ENCODE data around the gene RBBP8NL. TPM values are rescaled to one million over a fixed set of nuclear protein-coding genes. Genes with fewer than 3 reads are reported as not detected.

Gene RBBP8NL
- total RNA-seq, 1 experiment from 2014 or later: not detected

- H3K4me3 ChIP-seq: no peak overlapping the region
- DNase-seq: no peak
- no peaks in the 10 kb centered on the region for H3K9me3 ChIP-seq
- H3K27me3 ChIP-seq: no peaks in the 10 kb centered on the region
- H3K36me3 ChIP-seq: no peaks in the 10 kb centered on the region
Observed at GRCh38 chr20:62451156-62451767, 23.9 kb upstream of the RBBP8NL start.

DNA sequence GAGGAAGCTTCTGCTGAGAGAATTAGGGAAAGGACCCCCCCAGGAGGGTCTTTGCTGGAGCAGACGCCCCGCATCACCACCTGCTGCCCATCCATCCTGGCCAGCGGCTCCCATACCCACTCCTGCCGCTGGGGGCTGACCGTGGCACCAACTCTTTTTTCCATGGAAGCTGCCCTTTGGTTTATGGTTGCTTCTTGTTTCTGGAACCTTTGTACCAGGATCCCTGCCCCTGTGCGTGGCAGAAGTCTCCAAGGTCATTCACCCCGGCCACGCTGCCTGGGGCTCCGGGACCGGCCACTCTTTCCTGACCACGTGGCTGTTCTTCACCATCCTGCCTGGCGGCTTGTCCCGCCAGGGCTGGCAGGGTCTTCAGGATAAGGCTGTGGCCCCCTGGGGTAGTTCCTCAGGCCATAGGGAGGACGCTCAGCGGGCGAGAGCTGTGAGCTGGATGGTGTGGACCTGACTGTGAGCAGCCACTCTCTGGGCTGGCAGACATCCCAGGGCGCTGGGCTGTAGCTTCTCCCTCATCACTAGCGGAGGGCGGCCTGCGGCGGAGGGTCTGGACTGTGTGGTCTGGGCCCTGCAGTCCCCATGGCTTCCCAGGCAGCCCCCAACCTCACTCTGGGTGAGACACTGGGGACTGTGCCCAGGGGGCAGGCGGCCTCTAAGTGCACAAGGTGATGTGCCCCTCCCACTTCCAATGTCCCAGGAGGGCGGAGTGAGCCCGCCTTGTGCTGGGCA is 22.8 kb upstream of the RBBP8NL start:
- H3K36me3 ChIP-seq: no peaks in the 10 kb centered on the region
- no peaks in the 10 kb centered on the region for H3K27me3 ChIP-seq
- DNase-seq: no peak
- no peak overlapping the region for H3K4me3 ChIP-seq
- H3K9me3 ChIP-seq: no peaks in the 10 kb centered on the region

DNA sequence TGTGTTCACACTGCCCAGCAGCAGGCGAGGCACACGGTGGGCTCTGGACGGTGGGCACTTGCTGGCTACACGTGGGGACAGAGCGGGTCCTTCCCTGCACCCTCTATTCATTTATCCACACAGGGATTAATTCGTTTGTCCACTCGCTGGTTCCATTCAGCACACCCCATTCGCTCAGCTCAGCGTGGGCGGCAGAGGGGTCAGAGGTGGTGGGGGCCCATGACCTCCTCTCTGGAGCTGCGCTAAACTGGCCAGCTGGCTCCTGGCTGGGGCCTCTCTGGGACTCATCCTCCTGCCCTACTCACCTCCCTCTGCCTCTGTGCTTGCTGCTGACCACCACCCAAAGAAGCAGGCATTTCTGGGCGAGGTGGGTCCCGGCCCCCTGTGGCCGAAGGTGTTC is 21.4 kb upstream of the RBBP8NL start:
- DNase-seq: no peak
- H3K36me3 ChIP-seq: no peaks in the 10 kb centered on the region
- no peak overlapping the region for H3K4me3 ChIP-seq
- H3K27me3 ChIP-seq: no peaks in the 10 kb centered on the region
- H3K9me3 ChIP-seq: no peaks in the 10 kb centered on the region

DNA sequence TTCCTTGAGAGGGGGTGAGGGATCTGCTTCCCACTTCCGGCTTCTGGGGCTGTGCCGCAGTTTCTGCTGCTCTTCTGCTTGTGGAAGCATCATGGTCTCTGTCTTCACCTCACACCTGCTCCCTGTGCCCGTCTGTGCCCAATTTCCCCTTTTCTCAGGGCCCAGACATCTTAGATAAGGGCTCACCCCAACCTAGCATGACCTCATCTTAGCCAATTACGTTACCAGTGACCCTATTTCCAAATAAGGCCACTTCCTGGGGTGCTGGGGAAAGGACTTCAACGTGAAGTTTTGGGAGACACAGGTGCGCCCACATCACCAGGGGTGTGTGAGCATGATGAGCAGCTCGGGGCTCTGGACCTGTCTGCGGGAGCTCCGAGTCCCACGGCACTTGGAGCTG is 20.7 kb upstream of the RBBP8NL start:
- no peak for DNase-seq
- H3K36me3 ChIP-seq: no peaks in the 10 kb centered on the region
- H3K4me3 ChIP-seq: no peak overlapping the region
- no peaks in the 10 kb centered on the region for H3K9me3 ChIP-seq
- H3K27me3 ChIP-seq: no peaks in the 10 kb centered on the region

- H3K36me3 ChIP-seq: no peaks in the 10 kb centered on the region
- no peak overlapping the region for H3K4me3 ChIP-seq
- H3K27me3 ChIP-seq: no peaks in the 10 kb centered on the region
- DNase-seq: no peak
- no peaks in the 10 kb centered on the region for H3K9me3 ChIP-seq
Observed at GRCh38 chr20:62446888-62447869, 19.8 kb upstream of the RBBP8NL start.

DNA sequence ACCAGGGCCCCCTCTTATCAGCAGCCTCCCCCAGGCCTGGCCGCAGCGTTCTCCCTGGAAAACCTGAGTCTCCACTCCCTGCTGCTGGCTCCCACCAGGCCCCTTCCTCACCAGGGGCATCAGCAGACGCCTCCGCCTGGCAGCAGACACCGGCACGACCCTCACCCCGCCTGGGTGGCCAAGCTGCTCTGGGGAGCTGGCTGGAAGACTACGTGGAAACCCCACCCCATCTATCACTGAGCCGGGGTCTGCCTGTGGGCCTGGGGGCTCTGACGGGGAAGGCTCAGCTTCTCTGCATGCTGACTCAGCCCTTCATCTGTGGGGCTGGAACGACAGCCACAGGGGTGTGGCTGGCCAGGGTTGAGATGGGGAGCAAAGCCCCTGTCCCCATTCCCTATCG is 19.1 kb upstream of the RBBP8NL start:
- Histone ChIP-seq H3K4me3 (no peak overlapping the region), H3K36me3 (no peaks in the 10 kb centered on the region), H3K9me3 (no peaks in the 10 kb centered on the region), H3K27me3 (no peaks in the 10 kb centered on the region)
- no peak for DNase-seq

- DNase-seq: no peak
- no peak overlapping the region for H3K4me3 ChIP-seq
- H3K9me3 ChIP-seq: no peaks in the 10 kb centered on the region
- no peaks in the 10 kb centered on the region for H3K27me3 ChIP-seq
- H3K36me3 ChIP-seq: no peaks in the 10 kb centered on the region
Observed at GRCh38 chr20:62445553-62446340, 18.4 kb upstream of the RBBP8NL start.

DNA sequence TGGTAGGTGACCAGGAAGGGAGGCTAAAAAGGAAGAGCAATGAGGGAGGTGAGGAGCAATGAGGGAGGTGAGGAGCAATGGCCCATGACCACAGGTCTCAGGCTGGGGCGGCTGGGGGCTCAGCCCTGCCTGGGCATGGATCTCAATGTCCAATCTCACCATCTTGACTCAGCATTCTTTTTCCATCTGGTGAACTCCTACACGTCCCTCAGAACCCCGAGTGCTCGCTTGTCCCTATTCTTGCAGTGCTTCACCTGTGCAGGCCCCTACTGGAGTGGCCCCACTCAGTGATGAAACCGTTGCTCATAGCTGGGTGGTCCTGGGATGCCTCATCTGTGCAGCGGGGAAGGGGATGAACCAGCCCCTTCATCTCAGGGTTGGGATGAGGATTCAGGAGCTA is 16.9 kb upstream of the RBBP8NL start:
- no peak for DNase-seq
- no peaks in the 10 kb centered on the region for H3K9me3 ChIP-seq
- H3K4me3 ChIP-seq: no peak overlapping the region
- no peaks in the 10 kb centered on the region for H3K27me3 ChIP-seq
- H3K36me3 ChIP-seq: no peaks in the 10 kb centered on the region

DNA sequence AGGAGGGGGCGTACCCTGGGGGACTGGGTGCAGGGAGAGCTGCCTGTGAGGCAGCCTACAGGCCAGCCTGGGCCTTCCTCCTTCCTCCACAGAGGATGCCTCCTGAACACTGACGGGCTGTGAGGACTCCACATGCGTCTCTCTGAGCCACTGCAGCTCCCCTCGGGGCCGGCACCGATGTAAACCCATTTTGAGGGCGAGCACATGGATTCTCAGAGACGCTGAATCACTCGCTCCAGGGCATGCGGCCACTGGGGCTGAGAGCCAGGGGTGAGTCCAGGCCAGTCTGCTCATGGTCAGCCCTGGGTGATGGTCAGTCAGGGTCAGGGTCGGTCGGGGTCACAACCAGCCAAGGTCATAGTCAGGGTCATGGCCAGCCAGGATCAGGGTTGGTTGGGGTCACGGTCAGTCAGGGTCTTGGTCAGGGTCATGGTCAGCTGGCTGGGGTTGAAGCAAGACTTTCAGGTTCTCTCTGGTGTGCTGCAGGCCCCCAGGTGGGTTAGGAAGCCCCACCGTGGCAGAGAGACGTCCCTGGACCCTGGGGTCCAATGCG is 14.7 kb upstream of the RBBP8NL start:
- Histone ChIP-seq H3K4me3 (no peak overlapping the region), H3K27me3 (no peaks in the 10 kb centered on the region), H3K36me3 (no peaks in the 10 kb centered on the region), H3K9me3 (no peaks in the 10 kb centered on the region)
- DNase-seq: peak; percentile 32

GRCh38 chr20:62439218-62439617 is 11.9 kb upstream of the RBBP8NL start:
- Histone ChIP-seq H3K36me3 (no peaks in the 10 kb centered on the region), H3K27me3 (no peaks in the 10 kb centered on the region), H3K4me3 (no peak overlapping the region), H3K9me3 (no peaks in the 10 kb centered on the region)
- no peak for DNase-seq

GRCh38 chr20:62437927-62438326 is 10.6 kb upstream of the RBBP8NL start:
- Histone ChIP-seq H3K27me3 (no peaks in the 10 kb centered on the region), H3K36me3 (no peaks in the 10 kb centered on the region), H3K9me3 (no peaks in the 10 kb centered on the region), H3K4me3 (no peak overlapping the region)
- DNase-seq: peak; percentile 27

DNA sequence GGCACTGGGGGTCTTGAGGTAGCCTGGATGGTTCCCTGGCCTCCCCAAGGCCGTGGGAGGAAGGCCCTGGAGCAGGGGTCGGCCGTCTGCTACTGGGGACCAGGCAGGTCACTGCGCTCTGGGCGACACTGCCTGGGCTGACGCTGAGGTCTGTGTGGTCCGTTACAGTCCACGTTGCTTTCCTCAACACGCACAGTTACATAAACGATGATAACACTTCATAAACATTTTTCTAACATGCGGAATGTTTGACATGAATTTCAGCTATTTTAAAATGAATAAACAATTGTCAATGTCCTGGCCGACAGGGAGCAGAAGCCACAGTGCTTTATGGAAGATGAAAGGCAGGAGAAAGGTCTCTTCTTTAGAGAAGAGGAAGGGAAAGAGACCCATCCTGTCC is 10.2 kb upstream of the RBBP8NL start:
- Histone ChIP-seq H3K9me3 (no peaks in the 10 kb centered on the region), H3K4me3 (no peak overlapping the region), H3K27me3 (no peaks in the 10 kb centered on the region), H3K36me3 (no peaks in the 10 kb centered on the region)
- no peak for DNase-seq

DNA sequence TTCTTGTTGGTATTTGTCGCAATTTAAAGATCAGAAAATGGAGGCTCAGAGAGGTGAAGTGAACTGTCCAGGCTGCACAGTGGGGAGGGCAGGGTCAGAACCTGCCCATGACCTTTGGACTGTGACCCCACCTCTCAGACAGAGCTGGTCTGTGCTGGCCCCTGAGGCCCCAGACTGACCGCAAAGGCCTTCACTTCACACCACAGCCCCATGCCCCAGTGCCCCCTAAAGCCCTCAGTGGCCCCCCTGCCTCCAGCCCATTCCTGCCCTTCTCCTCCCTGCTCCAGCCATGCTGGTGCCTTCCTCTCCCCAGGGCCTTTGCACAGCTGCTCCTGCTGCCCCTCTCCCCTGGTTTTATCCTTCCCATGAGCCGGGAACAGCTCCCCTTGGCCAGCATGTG is 9.4 kb upstream of the RBBP8NL start:
- Histone ChIP-seq H3K4me3 (no peak overlapping the region), H3K27me3 (no peaks in the 10 kb centered on the region), H3K9me3 (no peaks in the 10 kb centered on the region), H3K36me3 (no peaks in the 10 kb centered on the region)
- DNase-seq: no peak

- Histone ChIP-seq H3K36me3 (no peaks in the 10 kb centered on the region), H3K9me3 (no peaks in the 10 kb centered on the region), H3K4me3 (no peak overlapping the region), H3K27me3 (no peaks in the 10 kb centered on the region)
- DNase-seq: no peak
Observed at GRCh38 chr20:62433658-62434497, 6.5 kb upstream of the RBBP8NL start.

GRCh38 chr20:62430866-62431447 is 3.6 kb upstream of the RBBP8NL start:
- Histone ChIP-seq H3K4me3 (no peak overlapping the region), H3K36me3 (no peaks in the 10 kb centered on the region), H3K27me3 (no peaks in the 10 kb centered on the region), H3K9me3 (no peaks in the 10 kb centered on the region)
- no peak for DNase-seq

Measured in MG63 (cell line).